GM06990 (cell line): ENCODE data around the gene CNTNAP2.

ENCODE experiments used
- DNase-seq: peaks from one replicate; pipeline ENCODE4 v3.0.0-alpha.2; 2011; ENCODE audit not compliant: insufficient read length; ENCODE audit errors: extremely low read depth
- H3K27me3 ChIP-seq: replicated peaks from 2 replicates; pipeline ENCODE4 v1.6.0; 2011; ENCODE audit warnings: low read length; ENCODE audit not compliant: control insufficient read depth, insufficient read depth
- H3K36me3 ChIP-seq: 2 replicates; pipeline ENCODE4 v1.5.1; 2011; ENCODE audit warnings: low read length; ENCODE audit not compliant: control insufficient read depth, insufficient read depth
- H3K4me3 ChIP-seq: replicated peaks from 2 replicates; pipeline ENCODE4 v1.5.1; 2011; ENCODE audit warnings: low read depth, mild to moderate bottlenecking, control low read depth, low read length
- TF ChIP-seq, protein P1 (sequence below): IDR thresholded peaks from 2 replicates; pipeline ENCODE4 v1.5.1; 2011; ENCODE audit warnings: low read length, control low read depth, mild to moderate bottlenecking, inconsistent platforms; ENCODE audit not compliant: insufficient read depth, poor library complexity, severe bottlenecking

CNTNAP2 gene

DNA sequence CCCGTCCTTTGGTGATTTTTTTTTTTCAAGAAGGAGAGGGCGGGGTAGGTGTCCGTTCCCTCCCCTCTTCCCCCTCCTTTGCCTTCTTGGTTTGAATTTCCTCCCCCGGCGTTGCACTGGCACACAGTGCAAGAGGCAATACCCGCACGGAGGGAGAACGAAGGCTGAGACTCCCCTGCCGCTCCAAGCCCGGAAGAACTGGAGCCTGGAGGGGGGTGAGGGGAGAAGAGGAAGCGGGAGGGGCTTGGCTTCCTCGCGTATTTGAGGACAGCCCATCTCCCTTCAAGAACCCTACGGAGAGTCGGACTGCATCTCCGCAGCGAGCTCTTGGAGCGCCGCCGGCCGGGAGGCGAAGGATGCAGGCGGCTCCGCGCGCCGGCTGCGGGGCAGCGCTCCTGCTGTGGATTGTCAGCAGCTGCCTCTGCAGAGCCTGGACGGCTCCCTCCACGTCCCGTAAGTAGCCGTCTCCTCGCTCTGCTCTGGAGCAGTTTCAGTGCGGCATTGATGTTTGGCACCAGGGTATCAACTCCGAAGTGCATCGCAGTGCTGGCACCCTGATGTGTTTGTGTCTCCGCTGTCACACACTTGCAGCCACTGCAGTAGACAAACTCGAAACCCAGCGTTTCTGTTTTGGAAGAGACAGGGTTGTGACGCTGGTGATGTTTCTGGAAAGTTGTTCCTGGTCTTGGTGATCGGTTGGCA is at the start of gene CNTNAP2:
TSS of gene CNTNAP2 (plus strand) at position 281 of the 702 bp plus-strand sequence. CDS start at position 357, 76 bp downstream.
- no peaks in the 10 kb centered on the region; the same call in 1 of the 2 replicates for H3K27me3 ChIP-seq
- no peak for DNase-seq
- no peak within 1 kb of the TSS for H3K4me3 ChIP-seq
- H3K36me3 ChIP-seq, result no peaks in the 10 kb centered on the region
- TF ChIP-seq, protein P1, sequence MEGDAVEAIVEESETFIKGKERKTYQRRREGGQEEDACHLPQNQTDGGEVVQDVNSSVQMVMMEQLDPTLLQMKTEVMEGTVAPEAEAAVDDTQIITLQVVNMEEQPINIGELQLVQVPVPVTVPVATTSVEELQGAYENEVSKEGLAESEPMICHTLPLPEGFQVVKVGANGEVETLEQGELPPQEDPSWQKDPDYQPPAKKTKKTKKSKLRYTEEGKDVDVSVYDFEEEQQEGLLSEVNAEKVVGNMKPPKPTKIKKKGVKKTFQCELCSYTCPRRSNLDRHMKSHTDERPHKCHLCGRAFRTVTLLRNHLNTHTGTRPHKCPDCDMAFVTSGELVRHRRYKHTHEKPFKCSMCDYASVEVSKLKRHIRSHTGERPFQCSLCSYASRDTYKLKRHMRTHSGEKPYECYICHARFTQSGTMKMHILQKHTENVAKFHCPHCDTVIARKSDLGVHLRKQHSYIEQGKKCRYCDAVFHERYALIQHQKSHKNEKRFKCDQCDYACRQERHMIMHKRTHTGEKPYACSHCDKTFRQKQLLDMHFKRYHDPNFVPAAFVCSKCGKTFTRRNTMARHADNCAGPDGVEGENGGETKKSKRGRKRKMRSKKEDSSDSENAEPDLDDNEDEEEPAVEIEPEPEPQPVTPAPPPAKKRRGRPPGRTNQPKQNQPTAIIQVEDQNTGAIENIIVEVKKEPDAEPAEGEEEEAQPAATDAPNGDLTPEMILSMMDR, result no peak

DNA sequence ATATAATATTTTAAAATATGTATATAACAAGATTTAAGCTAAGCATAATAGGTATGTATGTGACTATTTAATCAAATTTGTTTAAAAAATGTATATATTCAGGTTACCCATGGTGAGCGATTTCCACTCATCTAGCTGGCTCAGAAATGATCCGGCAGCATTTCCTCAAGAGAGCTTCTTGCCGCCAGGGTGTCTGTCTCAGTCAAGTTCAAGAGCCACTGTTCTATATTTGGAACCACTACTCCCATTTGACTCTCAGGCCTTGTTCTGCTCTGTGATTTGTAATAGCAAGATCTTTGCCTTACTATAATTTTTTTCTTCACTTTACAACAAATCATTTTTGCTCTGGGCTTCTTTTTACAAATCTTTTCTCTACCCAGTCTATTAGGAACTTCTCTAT is 48.7 kb upstream of the CNTNAP2 start:
- Histone ChIP-seq H3K4me3 (no peak overlapping the region), H3K27me3 (no peaks in the 10 kb centered on the region), H3K36me3 (no peaks in the 10 kb centered on the region)
- DNase-seq, result no peak
- TF ChIP-seq, protein P1, result no peak

DNA sequence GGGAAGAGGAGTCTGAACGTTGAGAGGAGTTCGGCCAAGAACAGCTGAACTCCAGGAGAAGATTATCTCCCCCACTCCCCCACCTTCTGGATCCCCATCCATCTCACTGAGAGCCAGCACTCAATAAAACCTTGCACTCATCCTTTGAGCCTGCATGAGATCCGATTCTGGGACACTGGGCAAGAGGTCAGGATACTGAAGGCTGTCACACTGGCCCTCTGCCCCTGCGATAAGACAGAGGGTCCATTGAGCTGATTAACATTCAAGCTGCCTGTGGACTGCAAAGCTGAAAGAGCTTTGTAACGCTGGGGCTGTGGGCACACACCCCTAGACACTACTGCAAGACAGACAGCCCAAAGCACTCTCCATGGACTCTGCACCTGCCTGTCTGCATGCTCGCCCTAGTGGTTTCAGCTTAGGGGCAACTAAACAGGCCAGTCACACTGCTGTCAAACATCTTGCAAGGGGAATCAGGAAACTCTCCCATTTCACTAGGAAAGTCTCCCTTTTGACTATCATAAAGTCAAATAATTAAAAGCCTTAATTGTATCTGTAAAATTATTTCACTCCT is 42.3 kb upstream of the CNTNAP2 start:
- TF ChIP-seq, protein P1, result no peak
- no peaks in the 10 kb centered on the region for H3K36me3 ChIP-seq

DNA sequence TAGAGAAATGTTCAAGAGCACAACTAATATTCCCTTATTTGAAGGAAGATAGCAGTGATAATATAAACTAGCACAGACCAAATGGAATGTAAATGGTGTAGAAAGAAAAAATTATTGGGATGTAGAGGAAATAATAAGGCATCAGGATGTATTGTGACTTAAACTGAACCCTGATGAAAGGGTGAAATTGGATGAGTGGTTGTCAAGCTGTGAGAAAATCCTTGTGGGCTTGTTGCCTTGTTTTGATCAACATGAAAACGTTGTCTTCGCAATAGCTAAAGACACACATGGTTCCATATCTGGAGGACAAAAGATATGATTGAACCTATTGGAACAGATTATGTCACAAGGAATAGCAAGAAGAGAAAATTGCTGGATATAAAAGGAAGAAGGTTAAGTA is 40.3 kb upstream of the CNTNAP2 start:
- Histone ChIP-seq H3K4me3 (no peak overlapping the region), H3K27me3 (no peaks in the 10 kb centered on the region), H3K36me3 (no peaks in the 10 kb centered on the region)
- TF ChIP-seq, protein P1, result no peak
- no peak for DNase-seq

More for the DNA sequence above, 42.3 kb upstream of the CNTNAP2 start:
- H3K4me3 ChIP-seq, result no peak overlapping the region
- no peak for DNase-seq
- H3K27me3 ChIP-seq, result no peaks in the 10 kb centered on the region

DNA sequence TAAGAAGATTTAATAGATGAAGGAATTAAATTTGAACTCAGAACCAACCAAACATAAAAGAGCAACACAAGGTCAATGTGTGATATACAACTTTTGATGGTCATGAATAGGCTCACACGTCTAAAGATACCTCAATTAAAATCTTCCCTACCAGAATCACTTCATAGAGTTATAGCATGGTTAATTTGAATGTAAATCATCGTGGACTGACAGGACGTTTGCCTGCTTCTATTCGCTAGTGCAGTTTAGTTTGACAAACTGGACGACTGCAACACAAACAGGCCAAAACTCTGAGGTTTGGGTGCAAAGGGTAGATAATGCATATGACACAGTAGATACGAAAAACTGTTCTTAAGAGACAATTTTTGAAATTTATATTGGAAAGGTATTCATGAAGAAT is 32.5 kb upstream of the CNTNAP2 start:
- TF ChIP-seq, protein P1, result no peak
- Histone ChIP-seq H3K4me3 (no peak overlapping the region), H3K36me3 (no peaks in the 10 kb centered on the region), H3K27me3 (no peaks in the 10 kb centered on the region)
- DNase-seq, result no peak
